K562 (cell line): ENCODE results near the gene ZMIZ1. TPM values are rescaled to one million over a fixed set of nuclear protein-coding genes. Genes with fewer than 3 reads are reported as not detected.

ENCODE experiments used
- BACH1 ChIP-seq: fragments of 200-800 bp; sonication (Bioruptor generic); IDR thresholded peaks from 2 replicates; pipeline ENCODE4 v1.6.1; 2016; ENCODE audit warnings: missing genetic modification characterization, missing compliant biosample characterization
- CXXC5 ChIP-seq: fragments of 250-450 bp; sonication (Bioruptor Pico); IDR thresholded peaks from 2 replicates; pipeline ENCODE4 v1.8.0; 2022; ENCODE audit warnings: inconsistent platforms, mild to moderate bottlenecking, moderate library complexity
- DACH1 ChIP-seq: fragments of 450-650 bp; IDR thresholded peaks from 2 replicates; pipeline ENCODE4 v1.6.1; 2018; ENCODE audit not compliant: partially characterized antibody
- GATA2 ChIP-seq: sonication (generic); formaldehyde crosslinking; IDR thresholded peaks from 2 replicates; pipeline ENCODE4 v1.4.0; 2020; ENCODE audit warnings: mild to moderate bottlenecking, missing genetic modification reagents
- PML ChIP-seq: IDR thresholded peaks from 2 replicates; pipeline ENCODE4 v1.6.1; 2012; ENCODE audit warnings: low read length, inconsistent platforms
- TGIF2 ChIP-seq: sonication (generic); formaldehyde crosslinking; IDR thresholded peaks from 2 replicates; pipeline ENCODE4 v1.8.1; 2022; ENCODE audit warnings: mild to moderate bottlenecking, missing genetic modification reagents, moderate library complexity
- ZBTB8A ChIP-seq: fragments of 450-650 bp; IDR thresholded peaks from 2 replicates; pipeline ENCODE4 v1.6.1; 2018; ENCODE audit warnings: mild to moderate bottlenecking, moderate library complexity; ENCODE audit not compliant: partially characterized antibody
- ZKSCAN1 ChIP-seq: fragments of 150-350 bp; IDR thresholded peaks from 2 replicates; pipeline ENCODE4 v1.6.1; 2016; ENCODE audit warnings: low read depth, low read length
- ZNF41 ChIP-seq: fragments of 250-450 bp; sonication (Bioruptor Pico); conservative IDR thresholded peaks from 2 replicates; pipeline ENCODE4 v1.4.0; 2020; ENCODE audit warnings: mild to moderate bottlenecking
- ZNF707 ChIP-seq: fragments of 250-450 bp; sonication (Bioruptor Pico); conservative IDR thresholded peaks from 2 replicates; pipeline ENCODE4 v1.8.0; 2022; ENCODE audit warnings: inconsistent platforms, mild to moderate bottlenecking, moderate library complexity
- ZNF717 ChIP-seq: fragments of 250-450 bp; sonication (Bioruptor Pico); IDR thresholded peaks from 2 replicates; pipeline ENCODE4 v1.5.0; 2021
- ZNF79 ChIP-seq: fragments of 250-450 bp; sonication (Bioruptor Pico); IDR thresholded peaks from 2 replicates; pipeline ENCODE4 v1.4.0; 2020; ENCODE audit warnings: low read depth, mild to moderate bottlenecking, moderate library complexity
- ZSCAN29 ChIP-seq: fragments of 450-650 bp; IDR thresholded peaks from 2 replicates; pipeline ENCODE4 v1.6.1; 2017
- polyA plus RNA-seq, 8 experiments: library from polyadenylated mRNA; depleted of rRNA in 4 of 8; stranded (reverse) in 5 of 8; unstranded in 3 of 8; fragments of >200 nt; fragmentation: Nextera tagmentation in 2 of 8; fragmentation: Illumina TruSeq in 1 of 8; extraction: Ambion mirVana in 2 of 8; extraction: Trizol in 1 of 8; gene quantifications; 2 replicates each; pipeline versions ENCODE4 v1.2.1 to v1.2.3, GENCODE V29; 2011 to 2014; ENCODE audit warnings: inconsistent platforms in 1 of 8, missing spikeins in 1 of 8
- total RNA-seq, 7 experiments: library from RNA; depleted of rRNA in 6 of 7; stranded (reverse); fragments of >200 nt in 6 of 7; fragmentation: Illumina TruSeq in 2 of 7; extraction: Trizol in 2 of 7; gene quantifications; 2 replicates each; pipeline versions ENCODE4 v1.2.1 to v1.2.3, GENCODE V29; 2011 to 2021; ENCODE audit warnings: low replicate concordance in 1 of 7
- TF ChIP-seq, protein P1 (sequence below): sonication (generic); formaldehyde crosslinking; IDR thresholded peaks from 2 replicates; pipeline ENCODE4 v1.8.1; 2023; ENCODE audit warnings: mild to moderate bottlenecking, missing genetic modification reagents
- TF ChIP-seq, protein P2 (sequence below): fragments of 450-650 bp; IDR thresholded peaks from 2 replicates; pipeline ENCODE4 v1.6.1; 2017; ENCODE audit warnings: antibody characterized with exemption
- TF ChIP-seq, protein P3 (sequence below): fragments of 450-650 bp; IDR thresholded peaks from 2 replicates; pipeline ENCODE4 v1.6.1; 2016
- TF ChIP-seq, protein P4 (sequence below): sonication (generic); formaldehyde crosslinking; IDR thresholded peaks from 2 replicates; pipeline ENCODE4 v1.5.0; 2020; ENCODE audit warnings: missing genetic modification reagents
- TF ChIP-seq, protein P5 (sequence below): fragments of 250-450 bp; sonication (Bioruptor Pico); IDR thresholded peaks from 2 replicates; pipeline ENCODE4 v1.4.0; 2020; ENCODE audit warnings: mild to moderate bottlenecking
- TF ChIP-seq, protein P6 (sequence below), 2 experiments: IDR thresholded peaks; 2 replicates each; pipeline ENCODE4 v1.6.1; 2011; ENCODE audit warnings: borderline replicate concordance in 1 of 2, control low read depth in 1 of 2, low read depth in 1 of 2, low read length in 1 of 2, mild to moderate bottlenecking in 1 of 2, mixed read lengths in 1 of 2, moderate library complexity in 1 of 2; ENCODE audit not compliant: insufficient read depth in 1 of 2, insufficient read length in 1 of 2, poor library complexity in 1 of 2, severe bottlenecking in 1 of 2; ENCODE audit errors: extremely low read depth in 1 of 2

The ZMIZ1 gene
- total and polyA plus RNA-seq, 9 of the 15 experiments (the other 6 are each of a cell fraction or from before 2014, with no cell fraction given): 1.0 to 37.3 (median 4.3) TPM

DNA sequence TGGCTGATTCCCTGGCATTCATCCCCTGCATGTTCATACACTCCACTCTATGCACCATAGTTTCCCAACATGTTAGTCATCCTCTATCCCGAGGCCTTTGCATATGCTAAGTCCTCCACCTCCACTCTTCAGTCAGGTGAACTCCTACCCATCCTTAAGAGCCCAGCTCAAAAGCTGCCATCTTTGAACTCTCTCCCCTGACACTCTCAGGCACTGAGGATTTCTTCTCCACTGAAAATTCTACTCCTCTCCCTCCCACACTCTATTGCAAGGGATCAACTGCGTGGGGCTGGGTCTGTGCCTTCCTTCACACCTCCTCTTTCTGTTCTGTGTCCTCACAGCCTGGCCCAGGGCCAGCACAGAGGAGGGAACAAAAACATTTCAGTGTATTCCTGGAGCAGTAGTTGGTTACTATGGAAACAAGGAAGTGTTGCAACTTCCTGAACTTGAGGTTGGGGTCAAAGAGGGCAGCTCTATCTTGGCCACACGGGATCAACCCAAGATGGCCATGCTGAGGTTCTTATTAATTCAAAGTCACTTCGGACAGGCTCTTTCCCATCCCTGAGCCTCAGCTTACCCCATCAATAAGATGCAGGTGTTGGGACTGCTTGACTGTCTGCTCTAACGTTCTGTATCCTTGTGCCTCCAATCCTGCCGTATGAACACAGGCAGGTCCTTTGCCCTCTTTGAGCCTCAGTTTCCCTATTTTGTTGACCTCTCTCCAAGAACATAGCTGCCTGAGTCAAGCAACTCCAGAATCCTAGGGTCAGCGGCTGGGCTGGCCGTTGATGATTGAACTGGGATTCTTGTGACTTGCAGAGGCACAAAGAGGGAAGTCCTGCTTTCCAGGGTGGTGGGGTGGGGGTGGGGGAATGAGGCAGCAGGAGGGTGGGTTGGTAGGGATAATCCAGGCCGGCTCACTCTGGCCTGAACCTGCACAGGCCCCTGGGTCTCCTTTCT lies 15.5 kb downstream of the ZMIZ1 start (continued):
- peak; percentile 89 for TF ChIP-seq CXXC5 (CRISPR knock-in tag)
- TF ChIP-seq, protein P1, sequence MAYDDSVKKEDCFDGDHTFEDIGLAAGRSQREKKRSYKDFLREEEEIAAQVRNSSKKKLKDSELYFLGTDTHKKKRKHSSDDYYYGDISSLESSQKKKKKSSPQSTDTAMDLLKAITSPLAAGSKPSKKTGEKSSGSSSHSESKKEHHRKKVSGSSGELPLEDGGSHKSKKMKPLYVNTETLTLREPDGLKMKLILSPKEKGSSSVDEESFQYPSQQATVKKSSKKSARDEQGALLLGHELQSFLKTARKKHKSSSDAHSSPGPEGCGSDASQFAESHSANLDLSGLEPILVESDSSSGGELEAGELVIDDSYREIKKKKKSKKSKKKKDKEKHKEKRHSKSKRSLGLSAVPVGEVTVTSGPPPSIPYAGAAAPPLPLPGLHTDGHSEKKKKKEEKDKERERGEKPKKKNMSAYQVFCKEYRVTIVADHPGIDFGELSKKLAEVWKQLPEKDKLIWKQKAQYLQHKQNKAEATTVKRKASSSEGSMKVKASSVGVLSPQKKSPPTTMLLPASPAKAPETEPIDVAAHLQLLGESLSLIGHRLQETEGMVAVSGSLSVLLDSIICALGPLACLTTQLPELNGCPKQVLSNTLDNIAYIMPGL (CRISPR knock-in tag): no peak
- TF ChIP-seq, protein P2, sequence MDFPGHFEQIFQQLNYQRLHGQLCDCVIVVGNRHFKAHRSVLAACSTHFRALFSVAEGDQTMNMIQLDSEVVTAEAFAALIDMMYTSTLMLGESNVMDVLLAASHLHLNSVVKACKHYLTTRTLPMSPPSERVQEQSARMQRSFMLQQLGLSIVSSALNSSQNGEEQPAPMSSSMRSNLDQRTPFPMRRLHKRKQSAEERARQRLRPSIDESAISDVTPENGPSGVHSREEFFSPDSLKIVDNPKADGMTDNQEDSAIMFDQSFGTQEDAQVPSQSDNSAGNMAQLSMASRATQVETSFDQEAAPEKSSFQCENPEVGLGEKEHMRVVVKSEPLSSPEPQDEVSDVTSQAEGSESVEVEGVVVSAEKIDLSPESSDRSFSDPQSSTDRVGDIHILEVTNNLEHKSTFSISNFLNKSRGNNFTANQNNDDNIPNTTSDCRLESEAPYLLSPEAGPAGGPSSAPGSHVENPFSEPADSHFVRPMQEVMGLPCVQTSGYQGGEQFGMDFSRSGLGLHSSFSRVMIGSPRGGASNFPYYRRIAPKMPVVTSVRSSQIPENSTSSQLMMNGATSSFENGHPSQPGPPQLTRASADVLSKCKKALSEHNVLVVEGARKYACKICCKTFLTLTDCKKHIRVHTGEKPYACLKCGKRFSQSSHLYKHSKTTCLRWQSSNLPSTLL: no peak
- TF ChIP-seq ZBTB8A: no peak
- peak; percentile 93 for TF ChIP-seq BACH1 (tag)
- TF ChIP-seq, protein P3, sequence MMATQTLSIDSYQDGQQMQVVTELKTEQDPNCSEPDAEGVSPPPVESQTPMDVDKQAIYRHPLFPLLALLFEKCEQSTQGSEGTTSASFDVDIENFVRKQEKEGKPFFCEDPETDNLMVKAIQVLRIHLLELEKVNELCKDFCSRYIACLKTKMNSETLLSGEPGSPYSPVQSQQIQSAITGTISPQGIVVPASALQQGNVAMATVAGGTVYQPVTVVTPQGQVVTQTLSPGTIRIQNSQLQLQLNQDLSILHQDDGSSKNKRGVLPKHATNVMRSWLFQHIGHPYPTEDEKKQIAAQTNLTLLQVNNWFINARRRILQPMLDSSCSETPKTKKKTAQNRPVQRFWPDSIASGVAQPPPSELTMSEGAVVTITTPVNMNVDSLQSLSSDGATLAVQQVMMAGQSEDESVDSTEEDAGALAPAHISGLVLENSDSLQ: peak; percentile 18; the same call in 1 of the 2 replicates
- TF ChIP-seq, protein P4, sequence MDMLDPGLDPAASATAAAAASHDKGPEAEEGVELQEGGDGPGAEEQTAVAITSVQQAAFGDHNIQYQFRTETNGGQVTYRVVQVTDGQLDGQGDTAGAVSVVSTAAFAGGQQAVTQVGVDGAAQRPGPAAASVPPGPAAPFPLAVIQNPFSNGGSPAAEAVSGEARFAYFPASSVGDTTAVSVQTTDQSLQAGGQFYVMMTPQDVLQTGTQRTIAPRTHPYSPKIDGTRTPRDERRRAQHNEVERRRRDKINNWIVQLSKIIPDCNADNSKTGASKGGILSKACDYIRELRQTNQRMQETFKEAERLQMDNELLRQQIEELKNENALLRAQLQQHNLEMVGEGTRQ (CRISPR knock-in tag): no peak
- TF ChIP-seq ZNF79 (CRISPR knock-in tag): peak; percentile 94
- TF ChIP-seq DACH1: no peak
- no peak for TF ChIP-seq ZKSCAN1
- 0 out of 2 replicates have a peak, but pooled peaks have one; percentile 19 for TF ChIP-seq PML
- no peak for TF ChIP-seq ZSCAN29
- TF ChIP-seq ZNF717 (CRISPR knock-in tag): no peak
- no peak for TF ChIP-seq TGIF2 (CRISPR knock-in tag)
- no peak for TF ChIP-seq GATA2
- TF ChIP-seq ZNF41 (CRISPR knock-in tag): peak; percentile 88
- TF ChIP-seq, protein P5, sequence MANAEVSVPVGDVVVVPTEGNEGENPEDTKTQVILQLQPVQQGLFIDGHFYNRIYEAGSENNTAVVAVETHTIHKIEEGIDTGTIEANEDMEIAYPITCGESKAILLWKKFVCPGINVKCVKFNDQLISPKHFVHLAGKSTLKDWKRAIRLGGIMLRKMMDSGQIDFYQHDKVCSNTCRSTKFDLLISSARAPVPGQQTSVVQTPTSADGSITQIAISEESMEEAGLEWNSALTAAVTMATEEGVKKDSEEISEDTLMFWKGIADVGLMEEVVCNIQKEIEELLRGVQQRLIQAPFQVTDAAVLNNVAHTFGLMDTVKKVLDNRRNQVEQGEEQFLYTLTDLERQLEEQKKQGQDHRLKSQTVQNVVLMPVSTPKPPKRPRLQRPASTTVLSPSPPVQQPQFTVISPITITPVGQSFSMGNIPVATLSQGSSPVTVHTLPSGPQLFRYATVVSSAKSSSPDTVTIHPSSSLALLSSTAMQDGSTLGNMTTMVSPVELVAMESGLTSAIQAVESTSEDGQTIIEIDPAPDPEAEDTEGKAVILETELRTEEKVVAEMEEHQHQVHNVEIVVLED (CRISPR knock-in tag): peak; percentile 73
- TF ChIP-seq, protein P6, sequence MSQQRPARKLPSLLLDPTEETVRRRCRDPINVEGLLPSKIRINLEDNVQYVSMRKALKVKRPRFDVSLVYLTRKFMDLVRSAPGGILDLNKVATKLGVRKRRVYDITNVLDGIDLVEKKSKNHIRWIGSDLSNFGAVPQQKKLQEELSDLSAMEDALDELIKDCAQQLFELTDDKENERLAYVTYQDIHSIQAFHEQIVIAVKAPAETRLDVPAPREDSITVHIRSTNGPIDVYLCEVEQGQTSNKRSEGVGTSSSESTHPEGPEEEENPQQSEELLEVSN (IDR thresholded peaks at IDR 0.05; ENCODE audit: borderline replicate concordance in 1 of 2, extremely low read depth in 1 of 2, insufficient read depth in 1 of 2, insufficient read length in 1 of 2, low read depth in 1 of 2, low read length in 1 of 2, poor library complexity in 1 of 2, severe bottlenecking in 1 of 2): peak in 1 of 2 experiments; percentile 44
- TF ChIP-seq ZNF707 (CRISPR knock-in tag): 0 out of 2 replicates have a peak, but pooled peaks have one; percentile 48
